ENCODE results near the gene QARS1.
A peak's percentile ranks its signal among the peaks of the same experiment; 100 is the strongest.

QARS1 gene

GRCh38 chr3:49081429-49081828, 23.1 kb downstream of the QARS1 start:
- no peak overlapping the region for H3K27ac ChIP-seq (ENCODE audit: poor library complexity, severe bottlenecking)
- ATAC-seq (ENCODE audit: low read depth) (peak; percentile 59; the same call in 1 of the 3 replicates), DNase-seq (ENCODE audit: low spot score) (no peak)
- H3K36me3 ChIP-seq (ENCODE audit: low read depth), result peaks cover 36% of the 10 kb centered on the region
- TF ChIP-seq CTCF (IDR thresholded peaks at IDR 0.05; ENCODE audit: poor library complexity, severe bottlenecking), result no peak
- H3K27me3 ChIP-seq (ENCODE audit: insufficient read depth, poor library complexity, severe bottlenecking), result no peaks in the 10 kb centered on the region
- H3K9me3 ChIP-seq (ENCODE audit: severe bottlenecking), result no peaks in the 10 kb centered on the region
- peaks cover 10% of the 10 kb centered on the region for H3K4me1 ChIP-seq (ENCODE audit: insufficient read depth, poor library complexity, severe bottlenecking)
- no peak overlapping the region for H3K4me3 ChIP-seq (ENCODE audit: severe bottlenecking)

GRCh38 chr3:49079270-49079669, 25.3 kb downstream of the QARS1 start:
- TF ChIP-seq CTCF (IDR thresholded peaks at IDR 0.05; ENCODE audit: poor library complexity, severe bottlenecking), result no peak
- no peaks in the 10 kb centered on the region for H3K27me3 ChIP-seq (ENCODE audit: insufficient read depth, poor library complexity, severe bottlenecking)
- no peak overlapping the region for H3K4me3 ChIP-seq (ENCODE audit: severe bottlenecking)
- peaks cover 54% of the 10 kb centered on the region for H3K36me3 ChIP-seq (ENCODE audit: low read depth)
- H3K9me3 ChIP-seq (ENCODE audit: severe bottlenecking), result no peaks in the 10 kb centered on the region
- H3K27ac ChIP-seq (ENCODE audit: poor library complexity, severe bottlenecking), result no peak overlapping the region
- ATAC-seq (ENCODE audit: low read depth), result no peak
- DNase-seq (ENCODE audit: low spot score), result no peak
- H3K4me1 ChIP-seq (ENCODE audit: insufficient read depth, poor library complexity, severe bottlenecking), result peaks cover 10% of the 10 kb centered on the region

- H3K4me3 ChIP-seq (ENCODE audit: severe bottlenecking), result no peak overlapping the region
- H3K27me3 ChIP-seq (ENCODE audit: insufficient read depth, poor library complexity, severe bottlenecking), result no peaks in the 10 kb centered on the region
- no peak for DNase-seq (ENCODE audit: low spot score)
- no peak for TF ChIP-seq CTCF (IDR thresholded peaks at IDR 0.05; ENCODE audit: poor library complexity, severe bottlenecking)
- peaks cover 4% of the 10 kb centered on the region for H3K4me1 ChIP-seq (ENCODE audit: insufficient read depth, poor library complexity, severe bottlenecking)
- H3K9me3 ChIP-seq (ENCODE audit: severe bottlenecking), result no peaks in the 10 kb centered on the region
- ATAC-seq (ENCODE audit: low read depth), result peak; percentile 27; the same call in 1 of the 3 replicates
- peaks cover 74% of the 10 kb centered on the region for H3K36me3 ChIP-seq (ENCODE audit: low read depth)
- no peak overlapping the region for H3K27ac ChIP-seq (ENCODE audit: poor library complexity, severe bottlenecking)
Measured at GRCh38 chr3:49076646-49077045, 27.9 kb downstream of the QARS1 start.

DNA sequence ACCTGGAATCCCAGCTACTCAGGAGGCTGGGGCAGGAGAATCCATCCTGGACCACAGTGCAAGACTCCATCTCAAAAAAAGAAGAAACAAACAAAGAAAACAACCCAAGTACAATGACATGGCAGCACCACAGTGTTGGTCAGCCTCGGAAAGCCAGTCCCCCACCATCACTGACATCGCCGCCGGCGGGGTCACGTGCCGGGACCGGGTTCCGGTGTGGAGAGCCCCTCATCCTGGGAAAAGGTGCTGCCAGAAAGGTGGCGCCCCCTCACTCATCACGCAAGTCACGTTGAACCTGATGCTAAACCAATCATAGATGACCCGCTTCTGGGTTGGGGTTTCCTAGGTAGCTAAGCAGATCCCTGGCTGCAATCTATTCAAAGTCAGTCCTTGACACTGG, 28.4 kb downstream of the QARS1 start:
- ATAC-seq (ENCODE audit: low read depth) (no peak), DNase-seq (ENCODE audit: low spot score) (no peak)
- Histone ChIP-seq H3K4me3 (ENCODE audit: severe bottlenecking) (no peak overlapping the region), H3K27ac (ENCODE audit: poor library complexity, severe bottlenecking) (no peak overlapping the region), H3K9me3 (ENCODE audit: severe bottlenecking) (no peaks in the 10 kb centered on the region), H3K36me3 (ENCODE audit: low read depth) (peaks cover 79% of the 10 kb centered on the region), H3K4me1 (ENCODE audit: insufficient read depth, poor library complexity, severe bottlenecking) (no peaks in the 10 kb centered on the region), H3K27me3 (ENCODE audit: insufficient read depth, poor library complexity, severe bottlenecking) (no peaks in the 10 kb centered on the region)
- TF ChIP-seq CTCF (IDR thresholded peaks at IDR 0.05; ENCODE audit: poor library complexity, severe bottlenecking), result no peak

DNA sequence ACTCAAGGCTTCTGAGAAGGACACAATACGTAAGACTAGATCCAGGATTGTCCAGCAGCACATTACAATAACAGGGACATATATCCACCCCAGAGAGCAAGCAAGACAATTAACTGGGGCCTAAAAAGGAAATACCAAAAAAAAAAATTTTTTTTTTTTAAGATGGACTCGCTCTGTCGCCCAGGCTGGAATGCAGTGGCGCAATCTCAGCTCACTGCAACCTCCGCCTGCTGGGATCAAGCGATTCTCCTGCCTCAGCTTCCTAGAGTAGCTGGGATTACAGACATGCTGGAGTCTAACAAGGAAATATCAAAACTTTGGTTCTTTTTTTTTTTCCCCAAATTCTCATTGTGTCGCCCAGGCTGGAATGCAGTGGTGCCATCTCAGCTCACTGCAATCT, 46.5 kb downstream of the QARS1 start:
- H3K27me3 ChIP-seq (ENCODE audit: insufficient read depth, poor library complexity, severe bottlenecking), result no peaks in the 10 kb centered on the region
- no peak for DNase-seq (ENCODE audit: low spot score)
- no peak for ATAC-seq (ENCODE audit: low read depth)
- H3K4me1 ChIP-seq (ENCODE audit: insufficient read depth, poor library complexity, severe bottlenecking), result no peaks in the 10 kb centered on the region
- peaks cover 64% of the 10 kb centered on the region for H3K36me3 ChIP-seq (ENCODE audit: low read depth)
- TF ChIP-seq CTCF (IDR thresholded peaks at IDR 0.05; ENCODE audit: poor library complexity, severe bottlenecking), result no peak
- no peaks in the 10 kb centered on the region for H3K9me3 ChIP-seq (ENCODE audit: severe bottlenecking)
- no peak overlapping the region for H3K4me3 ChIP-seq (ENCODE audit: severe bottlenecking)
- no peak overlapping the region for H3K27ac ChIP-seq (ENCODE audit: poor library complexity, severe bottlenecking)

Measured in RWPE2 (cell line).